Caco-2 (cell line): Measurements from ENCODE around the gene PLPP3. TPM values are rescaled to one million over a fixed set of nuclear protein-coding genes. Genes with fewer than 3 reads are reported as not detected.
A peak's percentile ranks its signal among the peaks of the same experiment; 100 is the strongest.

Experiments used
- BruUV-seq: library from RNA; stranded (reverse); fragments of 400-500 nt; replicated peaks from 2 replicates; lab custom pipeline; 2021; lab: Mats Ljungman, UMichigan
- CTCF ChIA-PET: fragments of 300-600 bp; sonication (Branson Sonifier 250); formaldehyde crosslinking; loops from one replicate; lab custom pipeline; 2022; ENCODE audit warnings: antibody characterized with exemption; lab: Charles Lee
- POLR2A ChIA-PET: fragments of 300-600 bp; sonication (Branson Sonifier 250); formaldehyde crosslinking; loops from one replicate; lab custom pipeline; 2022; ENCODE audit warnings: antibody characterized with exemption; lab: Charles Lee
- DNase-seq, 2 experiments: peaks; one replicate each; pipeline versions ENCODE4 v3.0.0 to v3.0.0-alpha.2; 2020 to 2022
- H3K27me3 ChIP-seq: replicated peaks from 2 replicates; pipeline ENCODE4 v1.6.0; 2011; ENCODE audit warnings: low read length; ENCODE audit not compliant: control insufficient read depth, insufficient read depth
- H3K36me3 ChIP-seq: 2 replicates; pipeline ENCODE4 v1.5.1; 2011; ENCODE audit warnings: low read length; ENCODE audit not compliant: control insufficient read depth, insufficient read depth
- H3K4me1 ChIP-seq: fragments of 250-450 bp; sonication (Bioruptor Pico); 2 replicates; pipeline ENCODE4 v1.5.1; 2020; ENCODE audit warnings: mild to moderate bottlenecking
- H3K4me3 ChIP-seq: 2 replicates; pipeline ENCODE4 v1.5.1; 2011; ENCODE audit warnings: low read depth, mild to moderate bottlenecking, control low read depth, low read length
- H3K9me3 ChIP-seq: fragments of 250-450 bp; sonication (Bioruptor Pico); 2 replicates; pipeline ENCODE4 v1.5.1; 2020; ENCODE audit warnings: mild to moderate bottlenecking, moderate library complexity
- H3K27ac Mint-ChIP-seq: one replicate; pipeline ENCODE4 v1.8.0; 2022; ENCODE audit warnings: mixed read lengths; ENCODE audit not compliant: unreplicated experiment
- H3K27me3 Mint-ChIP-seq: one replicate; pipeline ENCODE4 v1.8.0; 2022; ENCODE audit warnings: mixed read lengths; ENCODE audit not compliant: insufficient read depth, unreplicated experiment
- H3K36me3 Mint-ChIP-seq: one replicate; pipeline ENCODE4 v1.8.0; 2022; ENCODE audit warnings: mild to moderate bottlenecking, mixed read lengths; ENCODE audit not compliant: insufficient read depth, unreplicated experiment
- H3K4me1 Mint-ChIP-seq: one replicate; pipeline ENCODE4 v1.8.0; 2022; ENCODE audit warnings: low read depth, mixed read lengths; ENCODE audit not compliant: unreplicated experiment
- H3K4me3 Mint-ChIP-seq: one replicate; pipeline ENCODE4 v1.8.0; 2022; ENCODE audit warnings: mild to moderate bottlenecking, moderate library complexity, mixed read lengths; ENCODE audit not compliant: unreplicated experiment
- H3K9me3 Mint-ChIP-seq: one replicate; pipeline ENCODE4 v1.8.0; 2022; ENCODE audit warnings: mixed read lengths; ENCODE audit not compliant: unreplicated experiment
- intact Hi-C: fragments of 100-400 bp; cut with micrococcal nuclease; formaldehyde crosslinking; loops from one replicate; pipeline ENCODE4 v1.10.0; 2022; ENCODE audit not compliant: unreplicated experiment
- total RNA-seq: library from RNA; stranded (reverse); gene quantifications from 2 replicates; pipeline ENCODE4 v1.2.3, GENCODE V29; 2022
- TF ChIP-seq, protein P1 (sequence below), 2 experiments: fragments of 200-600 bp in 1 of 2; IDR thresholded peaks; 1 replicate in 1 of 2; 2 replicates in 1 of 2; pipeline versions ENCODE4 v1.5.1 to v1.8.0; 2011 to 2022; ENCODE audit warnings: antibody characterized with exemption in 1 of 2, control low read depth in 1 of 2, inconsistent platforms in 1 of 2, low read depth in 1 of 2, low read length in 1 of 2, mild to moderate bottlenecking in 1 of 2, moderate library complexity in 1 of 2; ENCODE audit not compliant: insufficient read depth in 1 of 2, severe bottlenecking in 1 of 2, unreplicated experiment in 1 of 2

The PLPP3 gene
- total RNA-seq, 1 experiment from 2014 or later: 41.0 TPM

DNA sequence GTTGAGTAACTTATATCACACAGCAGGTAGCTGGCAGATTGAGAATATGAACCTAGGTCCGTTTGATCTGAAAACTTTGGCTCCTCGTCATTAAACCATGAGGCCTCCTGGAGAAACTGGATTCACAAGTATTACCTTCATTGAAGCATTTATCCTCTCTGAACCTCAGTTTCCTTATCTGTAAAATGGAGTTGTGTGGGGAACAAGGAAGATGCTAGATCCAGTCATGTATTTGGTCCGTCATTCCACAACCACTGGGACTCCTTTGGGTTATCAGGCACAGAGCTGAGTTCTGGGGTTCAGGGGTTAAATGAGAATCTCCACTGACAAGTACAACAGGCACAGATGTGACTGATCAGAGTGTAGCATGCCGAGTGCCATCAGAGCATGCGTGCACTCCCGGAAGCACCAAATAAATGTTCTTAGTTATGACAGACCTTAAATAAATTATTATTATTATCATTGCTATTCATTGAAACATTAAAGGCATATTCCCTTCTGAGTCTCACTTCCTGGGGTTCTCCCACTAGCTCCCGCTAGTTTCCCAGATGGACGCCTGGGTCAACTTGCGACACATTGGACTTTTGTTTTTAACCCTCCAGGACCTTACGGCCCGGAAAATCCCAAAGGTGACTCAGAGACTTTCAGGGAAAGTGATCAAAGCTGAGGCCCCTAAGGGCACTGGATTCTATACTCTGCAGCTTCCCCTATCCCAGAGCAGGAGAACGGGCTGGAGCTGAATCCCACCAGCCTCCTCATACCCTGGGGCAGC, 130.6 kb downstream of the PLPP3 start:
- no peaks in the 10 kb centered on the region for H3K9me3 Mint-ChIP-seq
- Histone ChIP-seq H3K36me3 (no peaks in the 10 kb centered on the region), H3K9me3 (no peaks in the 10 kb centered on the region), H3K4me1 (peaks cover 63% of the 10 kb centered on the region), H3K27me3 (no peaks in the 10 kb centered on the region), H3K4me3 (no peak overlapping the region)
- ChIA-PET CTCF (interaction anchor here (1.1 kb wide), 1 partner anchor 14 kb away, joined by 4 read pairs; no protein-coding TSS in a partner anchor), POLR2A (no interaction called here)
- intact Hi-C loops: no loop called here
- no peak overlapping the region for H3K4me3 Mint-ChIP-seq
- peak in 1 of 2 experiments; percentile 46 for DNase-seq
- no peaks in the 10 kb centered on the region for H3K36me3 Mint-ChIP-seq
- H3K27ac Mint-ChIP-seq: no peak overlapping the region
- H3K4me1 Mint-ChIP-seq: peaks cover 32% of the 10 kb centered on the region
- TF ChIP-seq, protein P1, sequence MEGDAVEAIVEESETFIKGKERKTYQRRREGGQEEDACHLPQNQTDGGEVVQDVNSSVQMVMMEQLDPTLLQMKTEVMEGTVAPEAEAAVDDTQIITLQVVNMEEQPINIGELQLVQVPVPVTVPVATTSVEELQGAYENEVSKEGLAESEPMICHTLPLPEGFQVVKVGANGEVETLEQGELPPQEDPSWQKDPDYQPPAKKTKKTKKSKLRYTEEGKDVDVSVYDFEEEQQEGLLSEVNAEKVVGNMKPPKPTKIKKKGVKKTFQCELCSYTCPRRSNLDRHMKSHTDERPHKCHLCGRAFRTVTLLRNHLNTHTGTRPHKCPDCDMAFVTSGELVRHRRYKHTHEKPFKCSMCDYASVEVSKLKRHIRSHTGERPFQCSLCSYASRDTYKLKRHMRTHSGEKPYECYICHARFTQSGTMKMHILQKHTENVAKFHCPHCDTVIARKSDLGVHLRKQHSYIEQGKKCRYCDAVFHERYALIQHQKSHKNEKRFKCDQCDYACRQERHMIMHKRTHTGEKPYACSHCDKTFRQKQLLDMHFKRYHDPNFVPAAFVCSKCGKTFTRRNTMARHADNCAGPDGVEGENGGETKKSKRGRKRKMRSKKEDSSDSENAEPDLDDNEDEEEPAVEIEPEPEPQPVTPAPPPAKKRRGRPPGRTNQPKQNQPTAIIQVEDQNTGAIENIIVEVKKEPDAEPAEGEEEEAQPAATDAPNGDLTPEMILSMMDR (IDR thresholded peaks at IDR 0.05; ENCODE audit: insufficient read depth in 1 of 2, low read depth in 1 of 2, low read length in 1 of 2, severe bottlenecking in 1 of 2, unreplicated experiment in 1 of 2): no peak
- H3K27me3 Mint-ChIP-seq: no peaks in the 10 kb centered on the region
- BruUV-seq: no TSS peak

- BruUV-seq: no TSS peak
- no peaks in the 10 kb centered on the region for H3K36me3 ChIP-seq
- no peak overlapping the region for H3K4me3 ChIP-seq
- ChIA-PET POLR2A (no interaction called here), CTCF (no interaction called here)
- Mint-ChIP-seq H3K27me3 (no peaks in the 10 kb centered on the region), H3K36me3 (no peaks in the 10 kb centered on the region), H3K27ac (no peak overlapping the region), H3K4me1 (peaks cover 23% of the 10 kb centered on the region), H3K4me3 (no peak overlapping the region), H3K9me3 (no peaks in the 10 kb centered on the region)
- TF ChIP-seq, protein P1 (IDR thresholded peaks at IDR 0.05; ENCODE audit: insufficient read depth in 1 of 2, low read depth in 1 of 2, low read length in 1 of 2, severe bottlenecking in 1 of 2, unreplicated experiment in 1 of 2): no peak
- no peaks in the 10 kb centered on the region for H3K27me3 ChIP-seq
- no peak for DNase-seq
- H3K4me1 ChIP-seq: peaks cover 56% of the 10 kb centered on the region
- no peaks in the 10 kb centered on the region for H3K9me3 ChIP-seq
- intact Hi-C loops: no loop called here
Measured at GRCh38 chr1:56447823-56448222, 131.5 kb downstream of the PLPP3 start.

DNA sequence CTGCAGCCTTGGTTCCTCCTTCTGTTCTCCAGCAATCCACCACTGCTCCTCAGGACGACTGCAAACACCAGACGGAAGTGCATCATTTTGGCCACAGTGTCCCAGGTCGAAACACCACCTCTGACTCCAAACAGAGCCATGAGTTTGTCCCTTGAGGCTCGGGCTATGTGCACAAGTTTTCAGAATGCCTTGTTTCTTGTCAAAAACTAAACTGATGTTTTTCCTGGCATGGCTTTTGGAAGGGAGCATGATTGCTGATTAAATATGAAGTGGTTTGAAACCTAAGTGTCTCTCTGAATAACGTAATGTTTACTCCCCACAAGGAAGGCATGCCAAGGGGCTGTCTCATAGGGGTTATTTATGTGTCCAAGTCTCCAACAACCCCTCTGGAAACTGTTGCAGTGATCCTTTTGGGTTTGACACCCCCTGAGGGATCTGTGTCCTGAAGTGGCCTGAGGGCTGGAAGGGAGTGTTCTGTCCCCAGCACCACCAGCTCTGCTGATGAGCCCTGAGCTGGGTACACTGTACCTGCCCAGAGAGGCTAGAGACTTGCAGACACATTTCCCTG, 132.7 kb downstream of the PLPP3 start:
- Histone ChIP-seq H3K36me3 (no peaks in the 10 kb centered on the region), H3K9me3 (no peaks in the 10 kb centered on the region), H3K4me3 (no peak overlapping the region), H3K4me1 (peaks cover 56% of the 10 kb centered on the region), H3K27me3 (no peaks in the 10 kb centered on the region)
- no peak overlapping the region for H3K4me3 Mint-ChIP-seq
- POLR2A ChIA-PET: no interaction called here
- H3K27me3 Mint-ChIP-seq: no peaks in the 10 kb centered on the region
- TF ChIP-seq, protein P1 (IDR thresholded peaks at IDR 0.05; ENCODE audit: insufficient read depth in 1 of 2, low read depth in 1 of 2, low read length in 1 of 2, severe bottlenecking in 1 of 2, unreplicated experiment in 1 of 2): no peak
- DNase-seq: no peak
- BruUV-seq: no TSS peak
- intact Hi-C loops: no loop called here
- H3K9me3 Mint-ChIP-seq: no peaks in the 10 kb centered on the region
- H3K27ac Mint-ChIP-seq: no peak overlapping the region
- H3K4me1 Mint-ChIP-seq: peaks cover 21% of the 10 kb centered on the region
- no peaks in the 10 kb centered on the region for H3K36me3 Mint-ChIP-seq
- CTCF ChIA-PET: no interaction called here
